LNCaP clone FGC (cell line): ENCODE results near the gene DGAT2.

Experiments used
- DNase-seq: peaks from one replicate; pipeline ENCODE4 v3.0.0-alpha.2; 2011; ENCODE audit warnings: low read depth
- H3K4me3 ChIP-seq: 2 replicates; pipeline ENCODE4 v1.5.1; 2011; ENCODE audit warnings: mild to moderate bottlenecking, low read depth, low read length, control low read depth
- TF ChIP-seq, protein P1 (sequence below): IDR thresholded peaks from 2 replicates; pipeline ENCODE4 v1.5.1; 2012; ENCODE audit warnings: mild to moderate bottlenecking; ENCODE audit not compliant: control insufficient read depth, insufficient read depth; ENCODE audit errors: extremely low read depth

DGAT2 gene

DNA sequence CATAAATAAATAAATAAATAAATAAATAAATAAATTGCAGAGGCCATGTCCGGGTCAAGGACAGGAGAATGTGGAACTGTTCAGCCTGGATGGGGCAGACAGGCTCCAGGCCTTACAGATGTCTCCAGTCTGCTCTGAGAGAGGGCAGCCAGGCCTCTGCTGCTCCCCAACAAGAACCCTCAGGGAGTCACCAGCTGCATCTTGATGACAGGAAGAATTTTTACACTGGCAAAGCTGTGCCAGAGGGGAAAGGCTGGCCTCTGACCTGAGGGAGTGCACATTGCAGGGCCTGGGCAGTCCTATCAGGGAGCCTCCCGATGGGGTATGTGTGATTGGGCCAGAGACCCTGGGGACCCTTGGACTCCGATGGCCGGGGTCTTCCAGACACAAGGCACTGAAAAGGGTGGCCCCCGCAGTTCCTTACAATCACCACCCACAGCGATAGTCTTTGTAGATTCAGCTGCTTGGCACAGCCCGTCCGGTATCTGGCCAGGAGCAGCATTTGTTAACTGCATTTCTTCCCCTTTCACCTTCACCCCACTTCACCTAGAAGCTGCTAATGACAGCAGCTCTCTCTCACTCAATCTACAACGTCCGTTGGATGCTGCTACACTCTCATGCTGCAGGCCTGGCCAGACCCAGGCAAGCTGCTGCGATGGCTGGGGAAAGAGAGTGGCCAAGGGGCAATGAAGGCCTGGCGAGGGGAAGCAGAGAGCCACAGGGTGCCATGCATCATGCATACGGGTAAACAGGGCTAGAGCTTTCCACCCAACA is 42.8 kb upstream of the DGAT2 start:
- TF ChIP-seq, protein P1, sequence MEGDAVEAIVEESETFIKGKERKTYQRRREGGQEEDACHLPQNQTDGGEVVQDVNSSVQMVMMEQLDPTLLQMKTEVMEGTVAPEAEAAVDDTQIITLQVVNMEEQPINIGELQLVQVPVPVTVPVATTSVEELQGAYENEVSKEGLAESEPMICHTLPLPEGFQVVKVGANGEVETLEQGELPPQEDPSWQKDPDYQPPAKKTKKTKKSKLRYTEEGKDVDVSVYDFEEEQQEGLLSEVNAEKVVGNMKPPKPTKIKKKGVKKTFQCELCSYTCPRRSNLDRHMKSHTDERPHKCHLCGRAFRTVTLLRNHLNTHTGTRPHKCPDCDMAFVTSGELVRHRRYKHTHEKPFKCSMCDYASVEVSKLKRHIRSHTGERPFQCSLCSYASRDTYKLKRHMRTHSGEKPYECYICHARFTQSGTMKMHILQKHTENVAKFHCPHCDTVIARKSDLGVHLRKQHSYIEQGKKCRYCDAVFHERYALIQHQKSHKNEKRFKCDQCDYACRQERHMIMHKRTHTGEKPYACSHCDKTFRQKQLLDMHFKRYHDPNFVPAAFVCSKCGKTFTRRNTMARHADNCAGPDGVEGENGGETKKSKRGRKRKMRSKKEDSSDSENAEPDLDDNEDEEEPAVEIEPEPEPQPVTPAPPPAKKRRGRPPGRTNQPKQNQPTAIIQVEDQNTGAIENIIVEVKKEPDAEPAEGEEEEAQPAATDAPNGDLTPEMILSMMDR: no peak
- H3K4me3 ChIP-seq: no peak overlapping the region
- no peak for DNase-seq

DNA sequence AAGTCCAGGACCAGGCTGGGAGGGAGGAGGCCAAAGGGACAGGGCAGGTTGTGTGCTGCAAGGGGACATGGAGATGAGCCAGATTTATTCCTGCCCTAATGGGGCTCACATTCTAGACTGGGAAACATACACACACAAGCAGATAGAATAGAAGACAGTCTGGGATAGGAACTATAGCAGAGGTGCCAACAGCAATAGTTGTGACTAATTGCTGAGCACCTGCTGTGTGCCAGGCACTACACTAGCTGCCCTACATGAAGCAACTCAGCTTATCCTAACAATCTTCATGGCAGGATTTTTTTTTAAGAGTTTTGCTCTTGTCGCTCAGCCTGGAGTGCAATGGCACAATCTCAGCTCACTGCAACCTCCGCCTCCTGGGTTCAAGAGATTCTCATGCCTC is 39.6 kb upstream of the DGAT2 start:
- H3K4me3 ChIP-seq: no peak overlapping the region
- no peak for DNase-seq
- TF ChIP-seq, protein P1: no peak

DNA sequence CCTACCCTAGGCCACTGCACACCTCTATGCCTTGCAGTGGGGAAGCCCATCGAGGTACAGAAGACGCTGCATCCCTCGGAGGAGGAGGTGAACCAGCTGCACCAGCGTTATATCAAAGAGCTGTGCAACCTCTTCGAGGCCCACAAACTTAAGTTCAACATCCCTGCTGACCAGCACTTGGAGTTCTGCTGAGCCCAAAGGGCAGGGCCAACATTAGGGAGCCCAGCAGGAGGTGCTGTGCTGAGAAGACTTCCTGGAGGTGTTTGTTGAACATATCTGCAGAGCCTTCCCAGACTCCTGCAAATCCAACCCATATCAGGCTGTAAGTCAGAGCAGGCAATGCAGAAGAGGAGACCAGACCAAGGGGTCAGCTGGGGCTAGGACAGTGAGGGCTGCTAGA is 37.5 kb upstream of the DGAT2 start:
- TF ChIP-seq, protein P1: no peak
- DNase-seq: no peak
- H3K4me3 ChIP-seq: no peak overlapping the region

DNA sequence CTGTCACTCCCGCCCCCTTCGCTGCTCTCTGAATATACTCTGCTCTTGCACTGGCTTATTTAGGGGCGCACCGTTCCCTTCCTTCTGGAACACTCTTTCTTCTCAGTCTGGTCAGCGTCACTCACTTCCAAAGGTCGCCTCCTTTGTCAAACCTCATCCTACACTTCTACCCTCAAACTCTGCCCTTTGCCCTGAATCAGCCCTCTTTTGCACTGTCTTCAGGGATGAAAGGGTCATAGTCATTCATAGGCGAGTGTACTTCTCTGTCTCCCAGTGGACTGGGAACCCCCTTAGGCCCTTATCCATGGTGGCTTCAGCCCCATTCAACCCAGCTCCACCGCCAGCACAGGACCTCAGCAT is 35.5 kb upstream of the DGAT2 start:
- no peak overlapping the region for H3K4me3 ChIP-seq
- no peak for DNase-seq
- TF ChIP-seq, protein P1: no peak

DNA sequence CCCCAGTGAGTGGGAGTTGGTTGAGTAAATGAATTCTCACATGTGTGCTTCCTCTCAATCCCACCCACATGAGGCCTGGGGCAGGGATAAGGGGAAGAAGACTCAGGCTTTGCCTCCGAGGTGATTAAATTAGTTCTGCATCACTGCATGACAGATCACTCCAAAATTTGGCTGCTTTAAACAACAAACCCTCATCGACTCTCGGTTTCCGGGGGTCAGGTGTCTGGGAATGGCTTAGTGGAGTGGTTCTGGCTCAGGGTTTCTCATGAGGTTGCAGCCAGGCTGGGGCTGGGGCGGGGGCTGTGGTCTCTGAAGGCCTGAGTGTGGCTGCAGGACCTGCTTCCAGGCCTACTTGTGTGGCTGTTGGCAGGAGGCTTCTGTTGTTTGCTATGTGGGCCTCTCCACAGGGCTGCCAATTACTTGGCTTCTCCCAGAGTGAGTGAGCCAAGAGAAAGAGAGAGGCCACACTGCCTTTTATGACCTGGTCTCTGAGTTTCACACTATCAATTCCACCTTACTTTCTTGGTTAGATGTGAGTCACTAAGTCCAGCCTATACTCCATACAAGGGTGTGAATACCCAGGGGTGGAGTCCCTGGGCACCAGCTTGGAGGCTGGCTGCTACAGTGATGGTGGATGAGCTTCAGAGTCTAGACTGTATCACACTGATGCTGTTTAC is 35.0 kb upstream of the DGAT2 start:
- no peak for DNase-seq
- no peak overlapping the region for H3K4me3 ChIP-seq
- TF ChIP-seq, protein P1: no peak

DNA sequence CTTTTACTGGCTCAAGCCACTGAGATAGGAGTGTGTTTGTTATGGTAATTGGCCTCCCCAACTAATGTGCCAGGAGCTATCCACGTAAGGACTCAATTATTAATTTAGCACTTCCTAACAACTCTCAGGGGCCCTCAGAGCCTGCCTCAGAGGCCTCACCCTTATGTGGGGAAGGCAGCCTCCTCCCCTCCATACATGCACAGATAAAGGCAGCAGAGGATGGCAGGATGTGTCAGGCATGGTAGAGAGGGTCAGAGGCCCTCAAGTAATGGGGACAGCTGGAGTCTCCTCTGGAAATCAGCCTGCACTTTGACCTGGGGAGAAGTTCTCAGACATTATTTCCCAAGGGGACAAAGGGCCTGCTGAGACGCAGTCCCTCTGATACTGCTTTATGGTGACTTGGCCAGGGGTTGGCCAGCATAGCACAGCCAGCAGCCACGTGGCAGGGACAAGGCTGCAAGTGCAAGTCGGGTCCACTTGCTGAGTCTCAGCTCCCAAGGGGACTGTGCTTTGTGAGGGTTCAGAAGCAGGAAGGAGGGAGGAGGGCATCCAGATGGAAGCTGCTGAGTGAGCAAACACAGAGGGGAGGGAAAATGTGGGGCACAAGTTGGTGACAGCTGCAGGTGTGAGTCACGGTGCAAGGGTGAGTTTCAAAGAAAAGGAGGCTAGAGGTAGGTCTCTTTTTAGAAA is 33.9 kb upstream of the DGAT2 start:
- DNase-seq: no peak
- no peak overlapping the region for H3K4me3 ChIP-seq
- TF ChIP-seq, protein P1: no peak
